IPS-11a (cell line): ENCODE results near the gene COL1A1.
A peak's percentile ranks its signal among the peaks of the same experiment; 100 is the strongest.

Experiments
- H3K4me3 ChIP-seq: one replicate; pipeline ENCODE4 v1.5.1; 2013; ENCODE audit warnings: low read depth, low read length, control low read depth

COL1A1 gene

DNA sequence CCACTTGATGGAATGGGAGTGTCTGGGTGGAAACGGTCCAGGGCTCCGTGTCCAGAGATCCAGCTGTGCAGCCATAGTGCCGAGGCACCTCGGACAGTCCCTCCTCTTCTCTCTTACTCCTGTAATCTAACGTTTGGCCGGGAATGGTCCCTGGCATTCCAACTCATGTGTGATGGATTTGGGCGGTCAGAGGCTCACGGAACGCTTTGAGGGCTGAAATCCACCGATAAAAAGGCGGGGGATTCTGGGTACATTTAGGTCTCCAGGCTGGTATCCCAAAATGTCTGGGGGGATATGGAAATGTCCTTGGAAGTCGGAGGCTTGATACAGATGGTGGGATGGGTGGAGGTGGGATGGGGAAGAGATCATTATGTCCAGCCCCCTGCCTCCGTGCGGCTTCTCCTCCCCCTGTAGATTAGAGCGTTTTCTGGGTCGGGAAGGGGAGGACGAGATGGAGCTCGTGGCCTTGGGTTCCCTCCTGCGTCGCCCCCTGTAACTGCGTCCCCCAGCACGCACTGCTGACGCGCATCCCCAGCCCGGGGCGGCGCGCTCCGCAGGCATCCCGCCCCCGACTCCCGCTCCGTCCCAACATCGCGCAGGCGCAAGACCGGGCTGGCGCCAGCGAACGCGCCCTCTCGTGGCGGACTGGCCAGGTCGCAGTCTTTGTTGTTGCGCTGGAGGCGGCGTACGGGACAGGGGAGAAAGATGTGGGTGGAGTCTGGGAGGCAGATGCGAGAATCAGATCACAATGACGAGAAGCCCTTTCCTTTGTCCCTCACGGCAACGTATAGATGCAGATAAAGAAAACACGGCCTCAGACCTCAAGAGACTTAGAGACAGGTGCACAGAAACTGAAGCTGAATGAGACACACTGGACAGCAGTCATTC, 40.2 kb downstream of the COL1A1 start:
- peak overlapping the region; percentile 47 for H3K4me3 ChIP-seq

DNA sequence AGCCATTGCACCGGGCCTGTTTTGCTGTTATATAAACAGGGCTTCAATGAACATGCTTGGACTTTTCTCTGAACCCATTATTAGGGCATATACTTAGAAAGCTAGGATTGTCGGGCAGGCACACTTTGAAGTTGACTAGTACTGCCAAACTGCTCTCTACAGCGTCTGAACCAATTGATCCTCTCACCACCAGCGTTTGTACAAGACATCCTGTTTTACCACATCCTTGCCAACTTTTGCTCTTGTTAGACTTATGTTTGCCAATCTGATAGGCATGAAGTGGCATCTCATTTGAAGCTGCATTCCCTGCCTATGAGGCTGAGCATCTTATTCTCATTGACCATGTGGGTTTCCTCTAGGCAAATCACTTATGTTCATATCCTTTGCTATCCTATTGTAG, 43.5 kb downstream of the COL1A1 start:
- H3K4me3 ChIP-seq, result no peak overlapping the region

DNA sequence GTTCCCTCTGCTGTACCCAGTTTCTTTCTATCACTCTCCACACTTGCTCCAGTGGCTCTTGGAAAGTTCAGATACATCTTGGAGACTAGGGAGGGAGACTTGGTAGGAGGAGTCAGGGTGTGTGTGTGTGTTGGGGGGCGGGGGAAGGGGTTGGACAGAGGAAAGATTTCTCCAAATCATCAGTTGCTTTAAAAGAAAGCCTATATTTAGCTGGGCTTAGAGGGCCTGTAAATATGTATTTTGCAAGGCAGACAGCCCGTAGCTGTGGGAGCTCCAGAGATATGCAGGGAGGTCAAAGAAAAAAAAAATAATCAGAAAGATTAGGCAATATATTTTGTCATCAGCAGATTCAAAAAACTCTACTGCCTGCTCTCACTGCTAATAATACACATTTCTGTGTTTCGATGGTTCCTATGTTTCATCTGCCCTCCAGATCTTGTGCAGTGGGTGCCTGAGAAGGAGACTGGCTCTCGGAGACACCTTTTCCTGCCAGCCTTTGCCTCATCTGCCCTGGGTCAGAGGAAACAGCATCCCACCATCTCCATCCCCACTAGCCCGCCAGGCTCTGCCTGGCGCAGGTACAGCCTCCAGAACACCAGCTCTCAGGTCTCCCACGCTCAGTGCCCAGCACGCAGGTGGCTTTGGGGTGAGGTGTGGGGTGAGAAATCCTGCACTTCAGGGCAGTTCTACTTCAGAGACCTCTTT, 46.2 kb downstream of the COL1A1 start:
- H3K4me3 ChIP-seq, result no peak overlapping the region

DNA sequence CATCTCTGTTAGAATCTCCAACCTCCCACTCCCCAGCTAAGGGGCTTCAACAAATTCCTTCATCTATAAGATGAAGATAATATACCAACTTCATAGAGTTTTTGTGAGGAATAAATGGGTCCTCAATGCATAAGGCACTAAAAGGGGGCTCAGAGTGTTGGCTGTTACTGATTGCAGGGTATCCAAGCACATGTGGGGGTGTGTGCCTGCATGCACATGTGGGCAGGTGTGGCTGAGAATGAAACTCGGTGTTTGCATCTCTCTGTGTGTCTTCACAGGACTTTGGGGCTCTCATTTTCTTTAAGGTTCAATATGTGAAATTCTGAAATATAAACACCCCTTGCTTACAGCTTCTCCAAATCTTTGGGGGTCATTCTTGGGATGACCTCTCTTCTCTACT, 46.8 kb downstream of the COL1A1 start:
- H3K4me3 ChIP-seq, result no peak overlapping the region

DNA sequence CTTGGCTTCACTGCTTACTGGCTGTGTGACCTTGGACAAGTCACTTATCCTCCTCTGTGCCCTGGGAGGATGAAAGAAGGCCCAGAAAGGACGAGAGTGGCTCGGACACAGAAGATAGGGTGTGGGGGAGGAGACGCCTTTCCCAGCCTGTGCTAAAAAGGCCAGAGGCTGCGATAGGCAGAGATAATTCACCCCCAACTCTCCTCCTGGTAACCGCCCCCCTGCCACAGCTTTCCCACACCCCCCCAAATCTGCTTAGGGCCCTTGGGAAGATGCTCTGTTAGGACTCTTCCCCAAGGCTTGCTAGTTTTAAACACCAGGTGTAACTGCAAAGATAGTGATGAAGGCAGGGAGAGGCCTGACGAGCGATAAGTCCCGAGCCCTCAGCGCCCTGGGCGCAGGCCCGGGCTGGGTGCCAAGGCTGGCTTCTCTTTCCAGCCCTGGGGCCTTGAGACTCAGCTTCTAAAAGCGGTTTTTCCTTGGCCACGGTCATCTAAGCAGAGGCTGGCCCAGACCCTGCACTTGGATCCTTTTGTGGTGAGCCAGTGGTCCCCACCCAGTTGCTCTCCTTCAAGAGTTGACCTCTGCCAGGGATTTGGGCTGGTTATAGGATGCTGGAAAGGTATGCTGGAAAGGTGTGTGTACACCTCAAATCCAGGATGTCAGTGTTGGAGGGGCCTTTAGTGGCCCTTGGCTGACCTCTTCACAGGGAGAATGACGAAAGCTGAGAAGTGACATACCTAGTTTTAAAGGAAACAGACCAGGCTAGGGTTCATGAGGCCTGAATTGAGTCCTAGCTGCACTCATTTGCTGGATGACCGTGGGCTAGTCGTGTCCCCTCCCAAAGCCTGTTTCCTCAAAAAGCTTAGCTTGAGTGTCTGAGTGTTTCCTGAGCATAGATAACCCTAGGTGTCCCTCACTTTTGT, 47.5 kb downstream of the COL1A1 start:
- no peak overlapping the region for H3K4me3 ChIP-seq

DNA sequence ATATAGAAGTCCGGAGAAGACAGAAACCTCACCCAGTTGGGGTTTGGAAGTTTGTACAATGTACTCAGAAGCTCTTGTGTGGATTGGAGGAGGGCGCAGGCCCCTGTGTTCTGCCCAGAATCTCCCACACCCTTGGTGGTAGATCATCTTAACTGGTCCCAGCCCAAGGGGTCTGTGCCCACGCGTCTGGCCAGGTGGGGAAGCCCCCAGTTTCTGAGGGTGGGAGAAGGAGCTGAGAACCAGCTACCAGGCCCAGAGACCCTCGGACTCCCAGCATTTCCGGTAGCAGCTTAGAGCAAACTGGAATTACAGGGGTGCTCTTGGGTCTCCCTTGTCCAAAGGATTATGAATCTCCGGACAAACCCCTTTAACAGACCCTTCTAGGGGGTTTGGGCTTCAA, 48.7 kb downstream of the COL1A1 start:
- no peak overlapping the region for H3K4me3 ChIP-seq

DNA sequence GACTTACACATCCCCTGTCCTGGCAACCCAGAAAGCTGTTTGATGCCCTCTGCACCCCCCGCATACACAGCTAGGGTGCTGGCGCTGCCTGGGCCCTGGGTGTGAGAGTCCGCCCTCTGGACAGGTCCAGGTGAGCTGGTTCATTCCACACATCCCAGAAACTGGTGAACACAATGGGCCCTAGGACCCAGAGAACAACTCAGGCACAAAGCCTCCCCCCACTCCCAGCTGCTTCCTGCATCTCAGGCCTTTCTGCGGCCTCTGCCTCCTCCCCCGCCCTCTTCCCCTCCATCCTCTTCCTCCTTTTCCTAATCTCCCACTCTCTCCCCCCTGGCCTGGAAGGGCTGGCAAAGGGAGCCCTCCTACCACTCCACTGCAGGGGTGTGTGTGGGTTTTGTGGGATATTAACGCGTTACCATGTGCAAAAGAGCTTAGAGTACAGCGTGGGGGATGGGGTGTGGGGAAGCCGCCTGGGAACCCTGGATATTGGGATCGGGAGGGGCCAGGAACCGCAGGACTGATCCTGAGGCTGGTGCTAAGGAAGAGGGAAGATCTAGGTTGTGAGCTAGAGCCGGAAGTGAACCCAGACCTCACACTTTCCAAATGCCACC, 49.4 kb downstream of the COL1A1 start:
- H3K4me3 ChIP-seq, result no peak overlapping the region

DNA sequence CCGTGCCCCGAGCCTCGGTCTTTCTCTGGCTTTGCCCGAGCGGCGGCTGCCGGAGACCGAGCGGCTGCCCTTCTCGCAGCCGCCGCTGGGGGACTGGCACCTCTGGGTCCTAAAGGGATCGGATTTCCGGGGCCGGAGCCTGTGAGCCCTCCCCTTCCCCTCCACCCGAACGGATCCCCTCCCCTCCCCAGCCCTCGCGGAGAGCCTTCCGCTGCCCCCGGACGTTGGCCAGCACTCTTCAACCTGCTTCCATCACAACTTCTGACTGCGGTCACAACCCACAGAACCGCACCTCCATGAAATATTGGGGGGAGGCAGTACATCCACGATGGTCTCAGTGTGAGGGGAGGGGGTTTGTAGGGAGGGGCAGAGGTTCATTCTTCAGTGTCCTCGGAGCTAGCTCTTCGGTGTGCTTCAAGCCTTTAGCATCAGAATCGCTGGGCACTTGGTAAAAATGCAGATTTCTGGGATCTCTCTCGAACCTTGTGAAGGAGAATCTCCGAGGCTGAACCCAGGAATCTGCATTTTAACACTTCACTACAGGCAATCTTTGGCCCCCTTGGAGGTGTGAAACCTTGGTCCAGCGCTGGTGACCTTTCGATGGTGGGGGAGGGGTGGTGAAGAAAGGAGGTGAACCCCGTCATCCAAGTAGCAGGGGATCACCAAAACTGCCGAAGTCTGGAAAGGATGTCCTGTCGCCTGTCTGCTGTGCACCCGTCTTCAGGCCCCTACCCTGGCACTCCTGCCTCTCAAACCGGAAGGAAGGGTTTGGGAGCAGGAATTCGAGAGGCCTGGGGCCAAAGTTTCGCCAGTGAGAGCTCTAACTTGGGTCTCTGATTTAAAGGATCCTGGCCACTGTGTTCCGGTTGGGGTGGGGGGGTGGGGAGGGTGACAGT, 50.1 kb downstream of the COL1A1 start:
- H3K4me3 ChIP-seq, result peak overlapping the region; percentile 56

DNA sequence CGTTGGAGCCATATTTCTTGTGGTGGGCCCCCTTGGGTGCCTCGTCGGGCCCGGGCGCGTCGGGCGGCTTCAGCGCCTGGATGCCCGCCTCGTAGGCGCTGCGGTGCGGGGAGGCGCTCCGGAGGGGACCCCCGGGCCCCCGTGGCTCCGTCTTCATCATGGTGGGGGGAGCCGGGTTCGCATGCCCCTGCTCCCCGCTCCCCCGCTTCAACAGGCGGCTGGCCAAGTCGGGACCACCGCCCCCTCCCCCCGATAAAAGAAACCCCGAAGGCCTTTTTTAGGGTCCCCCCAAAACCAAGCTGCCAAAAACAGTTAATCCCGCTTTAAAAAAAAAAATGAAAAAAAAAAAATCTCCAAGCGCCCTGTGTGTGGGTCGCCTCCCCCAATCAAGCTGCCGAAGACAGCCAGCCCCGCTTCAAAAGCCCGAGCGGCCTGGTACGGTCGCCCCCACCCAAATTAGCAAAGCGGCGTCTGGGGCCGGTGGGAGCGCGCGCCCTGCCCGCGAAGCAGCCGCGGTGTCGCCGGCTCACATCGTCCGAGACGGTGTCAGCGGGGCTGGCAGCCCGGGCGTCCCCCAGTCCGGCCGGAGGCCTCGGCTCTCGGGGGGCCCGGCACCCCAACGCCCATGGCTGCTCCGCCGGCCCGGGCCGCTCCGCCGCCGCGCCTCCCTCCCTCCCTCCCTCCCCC, 50.9 kb downstream of the COL1A1 start, which contains the start of gene PPP1R9B:
Gene PPP1R9B (minus strand): TSS at position 324 of the 687 bp plus-strand sequence. CDS start 164 bp downstream, at position 160.
- H3K4me3 ChIP-seq, result peak within 1 kb of the TSS; percentile 56

DNA sequence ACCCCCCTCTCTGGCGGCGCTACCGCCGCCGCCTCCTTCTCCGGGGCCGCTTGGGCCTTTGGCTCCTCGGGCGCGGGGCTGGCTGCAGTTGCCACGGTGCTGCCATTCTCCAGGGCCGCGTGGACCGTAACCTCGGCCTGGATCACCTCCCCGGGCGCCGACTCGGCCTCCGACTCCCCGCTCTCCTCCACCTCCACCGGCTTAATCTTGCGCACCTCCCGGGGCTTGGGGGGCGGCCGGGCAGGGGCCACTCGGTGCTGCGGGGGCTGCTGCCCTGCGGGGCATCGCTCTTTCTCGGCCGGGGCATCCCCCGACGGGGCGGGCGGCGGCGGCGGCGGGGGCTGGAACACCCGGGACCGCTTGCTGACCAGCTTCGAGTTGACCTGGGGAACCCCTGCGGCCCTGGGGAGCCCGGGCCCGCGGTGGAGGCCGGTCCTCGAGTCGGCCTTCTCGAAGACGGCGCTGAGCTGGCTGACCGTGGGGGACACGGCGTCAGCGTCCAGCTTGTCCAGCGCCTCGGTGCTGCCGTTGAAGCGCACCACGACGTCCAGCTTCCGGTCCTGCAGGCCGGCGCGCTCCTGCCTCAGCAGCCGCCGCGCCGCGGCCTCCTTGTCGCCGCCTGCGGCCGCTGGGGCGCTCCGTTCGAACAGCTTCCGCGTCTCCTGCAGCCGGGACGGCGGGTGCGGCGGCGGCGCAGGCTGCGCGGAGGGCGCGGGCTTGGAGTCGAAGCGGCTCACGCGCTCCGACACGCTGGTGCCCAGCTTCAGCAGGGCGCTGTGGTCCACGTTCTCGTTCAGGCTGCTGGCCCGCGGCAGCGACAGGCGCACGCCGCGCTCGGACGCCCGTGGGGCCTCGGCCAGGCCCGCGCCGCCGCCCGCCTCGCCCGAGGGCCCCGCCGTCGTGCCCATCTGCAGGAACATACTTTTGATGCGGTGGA, 51.7 kb downstream of the COL1A1 start:
- peak overlapping the region; percentile 47 for H3K4me3 ChIP-seq

DNA sequence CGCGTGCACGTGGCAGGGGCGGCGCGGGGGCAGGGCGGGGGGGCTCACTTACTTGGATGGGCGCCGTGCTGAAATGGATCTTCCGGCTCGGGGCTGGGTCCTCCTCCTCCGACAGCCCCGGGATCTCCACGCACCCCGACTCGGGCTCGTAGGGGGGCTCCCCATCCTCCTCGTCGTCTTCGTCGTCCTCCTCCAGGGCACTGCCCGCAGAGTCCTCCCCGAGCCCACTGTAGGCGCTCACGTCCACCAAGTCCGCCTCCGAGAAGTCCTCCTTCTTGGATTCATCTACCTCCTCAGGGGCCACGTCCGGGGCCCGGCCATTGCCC, 52.4 kb downstream of the COL1A1 start:
- no peak overlapping the region for H3K4me3 ChIP-seq

DNA sequence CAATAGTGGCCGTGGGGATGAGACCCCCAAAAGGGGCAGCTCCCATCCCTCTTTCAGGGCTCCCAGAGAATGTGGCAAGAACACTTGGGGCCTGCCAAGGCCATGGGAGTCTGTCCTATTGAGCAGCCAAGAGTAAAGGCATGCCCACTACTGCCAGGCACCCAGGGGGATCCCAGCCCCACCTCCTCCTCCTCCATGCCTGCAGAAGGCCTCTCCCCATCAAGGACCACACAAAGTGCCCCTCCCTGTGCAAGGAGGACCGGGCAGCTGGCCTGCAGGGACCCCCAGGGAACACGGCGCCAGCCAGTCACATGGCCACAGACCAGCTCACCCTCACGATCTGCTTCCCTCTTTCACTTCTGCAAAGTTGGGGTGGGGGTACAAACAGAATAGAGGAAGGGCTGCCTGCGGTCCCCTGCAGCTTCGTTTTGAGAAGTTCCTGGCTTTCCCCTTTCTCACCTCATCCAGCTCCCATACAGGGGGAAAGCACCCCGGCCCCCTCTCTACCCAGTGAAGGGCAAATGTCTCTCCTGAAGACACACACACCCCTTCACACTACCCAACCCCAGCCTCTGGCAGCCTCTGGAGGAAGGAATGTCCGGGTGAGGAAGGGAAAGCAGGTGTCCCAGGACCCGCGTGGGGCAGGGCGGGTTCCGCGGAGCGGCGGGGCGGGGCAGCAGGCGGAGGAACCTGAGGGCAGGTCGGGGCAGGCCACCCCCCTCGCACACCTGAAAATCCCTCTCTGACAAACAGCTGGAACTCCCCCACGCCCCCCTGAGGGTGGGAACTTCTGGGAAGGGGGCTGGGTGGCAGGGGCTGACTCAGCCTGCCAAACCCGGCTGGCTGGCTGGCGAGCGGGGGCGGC, 53.0 kb downstream of the COL1A1 start:
- peak overlapping the region; percentile 33 for H3K4me3 ChIP-seq

DNA sequence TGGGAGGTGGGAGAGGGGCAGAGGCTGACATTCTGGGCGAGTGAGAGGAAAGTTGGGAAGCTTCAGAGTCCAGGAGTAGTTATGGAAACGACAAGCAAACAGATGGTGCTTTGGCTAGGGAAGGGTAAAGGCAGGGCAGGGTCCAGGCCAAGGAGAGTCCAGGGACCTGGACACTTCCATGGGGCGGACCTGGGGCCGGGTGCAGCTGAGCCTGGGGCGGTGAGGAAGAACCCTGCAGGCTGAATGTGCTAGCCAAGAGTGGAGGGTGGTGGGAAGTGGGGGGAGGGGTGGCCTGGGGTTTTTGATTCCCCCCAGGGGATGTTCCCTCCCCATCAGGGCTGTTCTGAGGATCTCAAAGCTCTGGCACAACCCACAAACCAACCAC, 53.6 kb downstream of the COL1A1 start:
- H3K4me3 ChIP-seq, result no peak overlapping the region

DNA sequence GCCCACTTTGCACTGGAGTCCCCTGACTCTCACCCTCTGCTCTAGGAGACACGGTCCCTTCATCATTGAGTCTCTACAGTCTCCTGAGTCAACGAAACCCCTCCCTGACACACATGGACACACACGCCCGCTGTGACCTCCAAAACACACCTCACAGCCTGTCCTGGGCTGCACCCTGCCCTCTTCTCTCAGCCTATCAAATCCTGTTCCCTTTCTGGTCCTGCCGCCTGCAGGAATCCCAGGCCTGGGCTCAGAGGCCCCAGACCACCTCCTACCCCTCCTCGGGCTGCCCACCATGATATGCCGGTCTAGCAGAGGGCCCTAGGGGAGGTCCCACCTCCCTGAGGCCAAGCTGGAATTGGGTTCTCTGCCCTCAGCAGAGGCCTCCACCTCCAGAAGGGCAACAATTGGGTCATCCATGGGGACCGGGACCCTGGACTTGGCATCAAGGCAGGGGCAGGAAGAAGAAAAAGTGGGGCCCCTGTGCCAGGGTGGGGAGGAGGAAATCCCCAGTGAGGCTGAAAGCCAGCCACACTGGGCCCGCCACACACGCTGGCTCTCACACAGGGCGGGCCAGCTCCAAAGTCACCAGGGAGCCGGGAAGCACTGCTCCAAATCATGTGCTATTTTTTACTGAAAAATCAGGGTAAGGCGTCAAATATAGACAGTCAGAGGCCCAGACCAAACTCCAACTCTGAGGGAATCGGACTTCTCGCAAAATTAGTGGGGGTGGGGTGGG, 54.3 kb downstream of the COL1A1 start:
- H3K4me3 ChIP-seq, result no peak overlapping the region

DNA sequence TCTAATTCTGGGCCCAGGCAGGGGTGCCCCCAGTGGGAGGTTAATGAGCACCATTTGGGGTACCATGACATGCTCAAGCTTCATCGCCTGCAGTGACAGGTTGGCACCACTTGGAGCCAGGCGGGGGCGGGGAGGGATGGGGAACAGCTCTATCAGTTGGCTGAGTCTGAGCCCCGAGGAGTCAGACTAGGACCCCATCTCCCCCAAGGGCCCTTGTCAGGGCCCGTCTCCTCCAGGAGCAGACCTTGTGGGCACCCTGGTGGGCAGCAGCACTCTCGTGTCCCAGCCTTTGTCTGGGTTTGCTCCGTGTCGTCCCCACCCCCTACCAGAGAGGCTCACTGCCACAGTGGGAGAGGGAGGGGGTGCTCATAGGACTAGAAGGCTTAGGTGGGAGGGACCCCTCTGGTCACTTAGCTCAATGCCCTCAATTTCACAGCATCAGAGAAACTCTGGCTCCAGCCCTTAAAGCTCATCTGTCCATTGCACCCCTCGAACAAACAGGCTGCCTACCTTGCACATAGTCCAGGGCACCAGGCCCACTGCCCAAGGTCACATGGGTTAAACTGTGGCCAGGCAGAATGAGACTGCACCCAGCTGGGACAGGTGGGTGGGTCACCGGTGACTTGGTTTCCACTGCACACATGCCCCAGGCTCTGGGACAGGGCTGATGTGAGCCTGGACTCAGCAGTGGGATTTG, 55.1 kb downstream of the COL1A1 start:
- H3K4me3 ChIP-seq, result no peak overlapping the region
